T-helper 9 cell (primary cell): Measurements from ENCODE around the gene RNF212.
A peak's percentile ranks its signal among the peaks of the same experiment; 100 is the strongest.
"Not testable (repeated sequence)": the region's sequence is repeated elsewhere in the genome, so short reads cannot be mapped to it uniquely, and the experiment has no call there.

ENCODE experiments used
- DNase-seq: peaks from one replicate; pipeline ENCODE4 v3.0.0-alpha.2; 2020

Gene RNF212

DNA sequence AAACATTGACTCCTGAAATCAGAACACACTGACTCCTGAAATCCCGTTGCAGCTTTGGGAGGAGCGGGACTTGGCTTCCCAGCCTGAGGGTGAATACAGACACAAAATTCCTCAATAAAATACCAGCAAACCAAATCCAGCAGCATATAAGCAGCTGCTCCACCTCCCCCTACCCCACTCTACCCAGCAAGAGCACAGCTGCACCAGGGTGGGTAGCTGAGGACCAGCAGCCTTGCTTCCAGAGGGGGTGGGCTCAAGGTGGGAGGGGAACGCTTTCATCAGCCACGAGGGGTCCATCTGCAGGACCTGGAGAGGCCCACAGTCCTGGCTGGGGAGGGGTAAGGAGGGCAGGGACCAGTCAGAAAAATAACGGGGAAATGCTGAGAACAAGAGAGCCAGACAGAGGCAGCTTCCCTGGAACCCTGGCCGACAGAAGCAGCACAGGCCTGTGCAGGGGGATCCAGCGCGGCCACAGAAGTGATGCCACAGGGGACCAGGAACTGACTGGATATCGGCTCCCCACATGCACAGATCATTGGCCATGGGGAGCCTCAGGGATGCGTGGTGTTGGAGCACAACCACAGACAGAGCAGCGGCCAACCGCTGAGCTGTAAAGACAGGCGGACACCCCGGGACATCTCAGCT, 52.2 kb downstream of the RNF212 start:
- DNase-seq, result no peak

DNA sequence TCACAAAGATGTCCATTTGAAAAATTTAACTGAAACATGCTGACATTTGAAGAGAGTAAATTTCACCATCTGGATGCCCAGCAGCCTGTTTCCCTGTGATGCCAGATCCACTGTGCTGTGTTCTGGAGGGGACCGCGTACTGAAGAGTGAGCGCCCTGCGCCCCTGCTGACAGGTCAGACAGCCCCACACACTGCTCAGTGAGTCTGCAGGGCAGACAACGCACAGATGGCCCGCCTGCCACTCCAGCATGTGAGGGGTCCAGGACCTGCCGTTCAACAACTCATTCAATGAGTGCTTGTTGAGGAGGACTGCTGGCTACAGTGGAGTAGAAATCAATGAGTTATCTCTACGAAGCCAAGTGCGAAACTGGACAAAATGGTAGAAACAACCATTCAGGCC, 52.7 kb downstream of the RNF212 start:
- no peak for DNase-seq

DNA sequence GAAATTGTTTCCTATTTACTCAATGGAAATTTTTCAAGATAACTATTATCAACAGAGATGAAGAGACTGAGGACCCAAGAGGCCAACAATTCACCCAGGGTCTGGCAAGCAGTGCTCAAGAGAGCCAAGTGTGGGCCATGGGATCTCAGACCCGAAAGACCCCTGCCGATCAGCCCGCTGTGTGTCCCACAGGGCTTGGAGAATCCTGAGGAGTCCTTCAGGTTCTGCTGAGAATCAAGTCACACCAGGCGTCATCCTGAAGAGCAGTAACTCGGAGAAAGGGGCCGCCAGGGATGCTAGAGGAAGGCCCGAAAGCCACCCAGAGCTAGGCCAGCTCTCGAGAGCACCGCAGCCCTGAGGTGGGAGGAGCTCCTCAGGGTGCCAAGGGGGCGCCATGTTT, 53.2 kb downstream of the RNF212 start:
- DNase-seq, result no peak

DNA sequence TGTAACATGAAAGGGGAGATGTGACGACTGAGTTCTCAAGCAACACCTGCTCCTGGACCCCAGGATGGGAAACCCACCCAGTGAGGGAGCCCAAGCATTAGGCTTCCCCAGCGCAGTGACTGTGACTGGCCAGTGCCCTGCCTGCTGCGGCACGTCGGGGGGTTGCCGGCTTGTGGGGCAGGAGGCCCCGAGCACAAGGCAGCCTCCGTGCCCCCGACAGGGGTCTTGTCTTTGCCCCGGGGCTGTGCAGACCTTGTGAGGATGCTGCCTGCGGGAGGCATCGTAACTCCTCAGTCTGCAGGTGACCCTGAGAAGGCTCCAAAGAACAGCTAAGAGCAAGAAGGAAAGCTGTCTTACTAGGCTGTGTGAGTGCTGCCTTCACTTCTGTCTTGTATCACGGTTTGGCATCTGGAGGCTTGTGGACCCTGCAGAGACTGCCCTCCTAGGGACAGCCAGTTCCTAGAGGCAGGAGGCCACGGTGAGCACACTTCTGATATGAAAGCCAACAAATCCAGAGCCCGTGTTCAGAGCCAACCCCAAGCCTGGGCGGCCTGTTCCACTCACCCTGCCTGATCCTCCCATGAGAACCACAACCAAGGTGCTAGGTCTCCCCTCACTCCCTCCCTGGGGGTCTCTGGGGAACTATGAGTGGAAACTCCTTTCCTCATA, 54.2 kb downstream of the RNF212 start:
- DNase-seq, result no peak

DNA sequence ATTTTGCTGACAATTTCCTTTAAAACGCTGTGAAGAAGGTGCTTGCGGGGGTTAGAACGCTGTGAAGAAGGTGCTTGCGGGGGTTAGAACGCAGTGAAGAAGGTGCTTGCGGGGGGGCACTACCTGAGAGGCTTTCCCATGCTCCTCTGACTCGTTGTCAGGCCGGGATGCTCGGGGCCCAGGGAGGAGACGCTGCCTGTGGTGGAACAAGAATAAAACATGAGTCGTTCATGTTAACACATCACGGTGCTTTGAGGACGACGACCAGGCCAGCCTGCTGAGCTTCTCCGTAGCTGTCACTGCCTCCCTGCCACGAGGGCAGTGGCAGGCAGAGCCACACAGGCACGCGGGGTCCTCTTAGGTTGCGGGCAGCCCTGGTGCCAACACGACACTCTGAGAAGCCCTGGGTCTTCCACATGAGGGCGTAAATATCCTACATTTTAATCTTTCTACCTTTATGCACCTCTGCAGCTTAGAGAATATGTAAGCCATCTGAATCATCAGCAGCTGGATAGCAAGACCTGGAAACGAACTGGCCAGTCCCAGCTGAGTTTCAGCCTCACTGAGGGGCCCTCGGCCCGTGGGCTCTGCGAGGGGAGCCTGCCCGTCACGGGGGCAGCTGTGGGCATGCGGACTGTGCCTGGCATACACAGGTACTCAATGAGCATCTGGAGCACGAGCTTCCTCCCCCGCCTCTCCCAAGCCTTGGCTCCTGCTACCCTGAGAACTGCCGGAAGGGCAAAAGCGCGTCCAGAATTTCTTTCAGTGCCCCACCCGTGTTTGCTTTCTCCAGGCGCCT, 55.0 kb downstream of the RNF212 start:
- no peak for DNase-seq

DNA sequence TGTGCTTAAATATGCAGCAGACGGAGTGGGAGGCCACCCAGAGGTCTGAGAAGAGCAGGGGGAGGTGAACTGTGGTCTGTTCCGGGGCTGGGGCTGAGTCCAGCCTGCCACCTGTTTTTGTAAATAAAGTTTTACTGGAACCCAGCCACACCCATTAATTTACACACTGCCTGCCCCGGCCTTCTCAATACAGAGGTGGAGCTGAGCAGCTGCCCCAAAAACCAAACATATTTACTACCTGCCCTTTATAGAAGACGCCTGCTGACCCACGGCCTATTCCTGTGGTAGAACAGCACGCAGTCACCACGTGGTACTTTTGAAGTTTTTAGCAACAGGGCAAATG, 56.0 kb downstream of the RNF212 start:
- DNase-seq, result no peak

DNA sequence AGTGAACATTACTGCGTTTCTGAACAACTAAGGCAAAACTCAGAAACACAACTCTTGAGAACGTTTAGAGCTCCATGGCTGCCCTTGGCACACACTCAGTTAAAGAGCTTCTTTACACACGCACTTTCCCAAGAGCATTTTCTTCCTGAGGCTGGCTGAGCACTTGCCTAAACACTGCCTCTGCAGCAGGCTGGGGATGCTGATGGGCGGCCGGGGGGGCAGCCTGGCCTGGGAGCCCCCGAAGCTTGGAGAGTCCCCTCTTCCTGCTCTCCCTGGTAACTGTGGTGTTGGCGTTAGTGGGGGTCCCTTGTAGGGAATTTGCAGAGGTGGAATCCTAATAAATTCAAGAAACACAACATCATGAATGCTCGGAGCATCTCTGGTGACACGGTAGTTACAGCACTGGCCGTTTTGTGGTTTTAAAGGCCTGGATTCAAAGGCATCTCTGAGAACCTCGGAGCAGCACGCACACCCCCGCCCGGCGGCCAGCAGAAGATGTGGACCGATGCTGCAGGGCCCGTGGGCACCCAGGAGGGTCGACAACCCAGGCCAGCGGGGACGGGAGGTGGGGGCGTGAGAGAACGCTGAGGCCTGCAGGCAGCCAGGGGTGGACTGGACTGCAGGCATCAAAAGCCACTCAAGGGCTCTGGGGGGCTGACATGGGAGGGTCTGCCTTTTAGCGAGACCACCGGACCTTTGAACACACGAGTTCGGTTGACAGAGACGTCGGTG, 56.5 kb downstream of the RNF212 start:
- DNase-seq, result no peak

DNA sequence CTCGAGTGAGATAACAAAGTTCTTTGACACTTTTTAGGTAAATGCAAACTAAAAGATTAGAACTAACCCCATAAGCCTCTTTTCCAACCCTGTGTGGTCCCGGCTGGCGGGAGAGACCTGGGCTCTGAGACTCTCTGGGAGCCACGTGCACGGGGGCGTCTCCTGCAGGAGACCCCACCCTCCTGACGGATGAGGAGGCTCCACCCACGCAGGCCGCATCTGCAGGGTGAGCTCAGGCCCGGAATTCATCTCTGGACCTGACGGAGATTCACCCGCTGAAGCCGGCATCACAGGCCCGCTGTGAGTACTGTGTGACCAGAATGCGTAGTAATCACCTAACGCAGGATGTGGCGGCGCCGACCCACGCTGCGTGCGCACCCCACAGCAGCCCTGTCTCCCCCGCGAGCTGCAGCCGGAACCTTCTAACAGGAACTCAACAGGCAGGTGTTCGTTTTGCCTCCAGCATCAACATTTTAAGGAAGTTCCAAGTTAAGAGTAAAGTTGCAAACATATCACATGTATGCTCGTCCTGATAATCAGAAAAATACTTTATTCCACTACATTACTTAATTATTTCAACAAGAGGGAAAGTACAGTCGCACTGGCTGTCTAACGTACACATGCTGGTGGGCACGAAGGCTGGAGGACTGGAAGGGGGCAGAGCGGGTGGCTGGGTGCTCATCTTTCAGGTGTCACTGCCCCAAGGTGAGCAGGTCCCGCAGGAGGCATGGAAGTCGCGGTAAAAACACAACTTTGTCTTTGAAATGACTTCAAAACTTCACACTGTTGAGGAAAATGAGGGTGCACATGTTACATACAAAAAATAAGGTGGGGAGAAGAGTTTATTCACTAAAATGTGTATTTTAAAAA, 57.4 kb downstream of the RNF212 start:
- DNase-seq, result peak; percentile 71

DNA sequence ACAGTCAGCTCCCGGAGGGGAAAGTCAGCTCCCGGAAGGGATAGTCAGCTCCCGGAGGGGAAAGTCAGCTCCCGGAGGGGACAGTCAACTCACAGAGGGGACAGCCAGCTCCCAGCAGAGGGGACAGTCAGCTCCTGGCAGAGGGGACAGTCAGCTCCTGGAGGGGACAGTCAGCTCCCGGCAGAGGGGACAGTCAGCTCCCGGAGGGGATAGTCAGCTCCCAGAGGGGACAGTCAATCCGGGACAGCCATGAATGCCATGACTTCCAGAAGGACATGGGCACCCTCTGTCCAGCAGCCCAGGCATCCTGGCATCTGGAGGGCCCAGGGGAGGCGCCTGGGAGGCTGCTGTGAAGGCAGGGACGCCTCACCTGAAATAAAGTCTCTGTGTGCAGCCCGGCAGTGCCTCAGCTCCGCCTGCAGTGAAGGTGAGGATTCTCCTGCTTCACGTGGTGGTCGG, 58.1 kb downstream of the RNF212 start:
- DNase-seq, result not testable (repeated sequence)

DNA sequence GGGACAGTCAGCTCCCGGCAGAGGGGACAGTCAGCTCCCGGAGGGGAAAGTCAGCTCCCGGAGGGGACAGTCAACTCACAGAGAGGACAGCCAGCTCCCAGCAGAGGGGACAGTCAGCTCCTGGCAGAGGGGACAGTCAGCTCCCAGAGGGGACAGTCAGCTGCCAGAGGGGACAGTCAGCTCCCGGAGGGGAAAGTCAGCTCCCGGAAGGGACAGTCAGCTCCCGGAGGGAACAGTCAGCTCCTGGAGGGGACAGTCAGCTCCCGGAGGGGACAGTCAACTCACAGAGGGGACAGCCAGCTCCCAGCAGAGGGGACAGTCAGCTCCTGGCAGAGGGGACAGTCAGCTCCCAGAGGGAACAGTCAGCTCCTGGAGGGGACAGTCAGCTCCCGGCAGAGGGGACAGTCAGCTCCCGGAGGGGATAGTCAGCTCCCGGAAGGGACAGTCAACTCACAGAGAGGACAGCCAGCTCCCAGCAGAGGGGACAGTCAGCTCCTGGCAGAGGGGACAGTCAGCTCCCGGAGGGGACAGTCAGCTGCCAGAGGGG, 58.6 kb downstream of the RNF212 start:
- not testable (repeated sequence) for DNase-seq

DNA sequence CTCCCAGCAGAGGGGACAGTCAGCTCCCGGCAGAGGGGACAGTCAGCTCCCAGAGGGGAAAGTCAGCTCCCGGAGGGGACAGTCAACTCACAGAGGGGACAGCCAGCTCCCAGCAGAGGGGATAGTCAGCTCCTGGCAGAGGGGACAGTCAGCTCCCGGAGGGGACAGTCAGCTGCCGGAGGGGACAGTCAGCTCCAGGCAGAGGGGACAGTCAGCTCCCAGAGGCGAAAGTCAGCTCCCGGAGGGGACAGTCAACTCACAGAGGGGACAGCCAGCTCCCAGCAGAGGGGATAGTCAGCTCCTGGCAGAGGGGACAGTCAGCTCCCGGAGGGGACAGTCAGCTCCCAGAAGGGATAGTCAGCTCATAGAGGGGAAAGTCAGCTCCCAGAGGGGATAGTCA, 59.5 kb downstream of the RNF212 start:
- DNase-seq, result not testable (repeated sequence)

DNA sequence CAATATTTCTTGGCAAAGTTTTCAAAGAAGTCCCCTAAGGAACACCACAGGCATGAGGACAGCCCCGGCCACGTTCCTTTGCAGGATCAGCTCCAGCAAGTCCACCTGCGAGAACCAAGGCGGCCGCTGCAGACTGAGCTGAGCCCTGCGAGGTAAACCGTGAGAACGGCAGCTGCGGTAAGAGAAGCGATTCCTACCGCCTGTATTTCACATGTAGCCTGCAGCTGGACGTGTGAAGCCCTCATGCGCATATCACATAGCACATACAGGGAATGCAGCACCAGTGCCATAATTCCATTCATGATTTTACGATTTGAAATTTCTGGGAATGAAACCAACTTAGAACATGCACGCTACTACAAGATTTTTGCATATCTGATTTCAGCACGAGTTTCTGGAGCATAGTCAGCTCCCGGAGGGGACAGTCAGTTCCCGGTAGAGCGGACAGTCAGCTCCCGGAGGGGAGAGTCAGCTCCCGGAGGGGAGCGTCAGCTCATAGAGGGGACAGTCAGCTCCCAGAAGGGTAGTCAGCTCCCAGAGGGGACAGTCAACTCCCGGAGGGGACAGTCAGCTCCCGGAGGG, 60.2 kb downstream of the RNF212 start:
- DNase-seq, result no peak

DNA sequence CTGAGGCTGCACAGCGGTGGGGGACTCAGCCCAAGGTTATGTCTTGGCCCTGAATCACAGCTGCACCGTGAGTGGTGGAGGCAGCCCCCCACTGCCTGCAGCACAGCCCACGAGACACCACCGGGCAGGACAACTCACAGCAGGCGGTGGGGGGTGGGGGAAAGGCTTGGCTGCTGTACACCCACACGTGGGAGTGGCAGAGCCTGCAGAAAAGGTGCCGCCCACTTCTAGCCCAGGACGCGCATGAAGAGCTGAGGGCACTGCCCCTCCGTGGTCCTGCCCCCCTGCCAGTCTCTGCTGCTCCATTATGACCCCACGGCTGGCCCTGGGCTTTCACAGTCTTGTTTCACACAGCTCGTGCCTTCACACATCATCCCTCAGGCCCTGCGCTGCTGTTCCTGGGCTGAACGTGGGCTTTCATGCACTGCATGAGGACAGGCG, 61.1 kb downstream of the RNF212 start:
- no peak for DNase-seq

DNA sequence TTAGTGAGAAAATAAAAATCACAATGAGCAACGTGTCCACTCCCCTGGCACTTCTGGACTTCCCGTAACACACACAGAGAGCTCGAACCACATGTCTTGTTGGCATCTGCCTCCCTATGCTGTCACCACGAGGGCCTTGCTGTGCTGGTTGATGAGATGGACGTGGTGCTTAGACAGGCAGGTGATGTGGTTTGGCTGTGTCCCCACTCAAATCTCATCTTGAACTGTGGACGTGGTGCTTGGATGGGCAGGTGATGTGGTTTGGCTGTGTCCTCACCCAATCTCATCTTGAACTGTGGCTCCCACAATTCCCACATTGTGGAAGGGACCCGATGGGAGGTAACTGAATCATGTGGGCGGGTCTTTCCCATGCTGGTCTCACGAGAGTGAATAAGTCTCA, 61.9 kb downstream of the RNF212 start:
- no peak for DNase-seq

DNA sequence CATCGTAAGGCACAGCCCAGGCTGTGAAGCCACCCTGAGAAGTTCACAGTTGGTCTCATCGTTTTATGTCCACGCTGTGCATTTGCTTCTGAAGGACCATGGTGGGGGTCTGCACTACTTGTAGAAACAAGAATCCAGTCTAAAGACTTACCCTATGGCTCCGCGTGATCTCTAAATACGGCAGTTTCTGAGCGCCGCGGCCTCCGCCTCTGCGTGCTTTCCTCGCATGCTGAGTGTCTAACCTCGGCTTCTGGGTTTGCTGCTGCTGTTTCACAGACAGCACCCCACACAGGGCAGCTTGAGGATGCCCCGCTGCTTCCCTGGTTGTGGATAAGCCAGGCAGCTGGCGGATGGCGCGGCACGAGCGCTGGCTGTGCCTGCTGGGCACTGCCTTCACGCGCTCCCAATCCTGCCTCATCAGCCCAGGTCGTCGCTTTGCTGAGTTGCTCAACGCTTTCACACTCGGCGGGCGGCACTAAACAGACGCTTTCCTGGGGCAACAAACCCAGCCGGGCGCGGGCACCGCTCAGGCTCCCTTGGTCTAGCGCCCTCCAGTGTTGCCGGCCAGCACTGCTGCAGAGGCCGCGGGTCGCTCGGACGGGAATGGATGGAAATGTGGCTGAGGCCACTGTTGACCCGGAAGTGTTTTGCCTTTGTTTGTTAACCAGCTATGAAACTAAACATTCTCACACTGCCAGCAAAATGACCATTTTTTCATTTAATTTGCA, 62.7 kb downstream of the RNF212 start:
- no peak for DNase-seq

DNA sequence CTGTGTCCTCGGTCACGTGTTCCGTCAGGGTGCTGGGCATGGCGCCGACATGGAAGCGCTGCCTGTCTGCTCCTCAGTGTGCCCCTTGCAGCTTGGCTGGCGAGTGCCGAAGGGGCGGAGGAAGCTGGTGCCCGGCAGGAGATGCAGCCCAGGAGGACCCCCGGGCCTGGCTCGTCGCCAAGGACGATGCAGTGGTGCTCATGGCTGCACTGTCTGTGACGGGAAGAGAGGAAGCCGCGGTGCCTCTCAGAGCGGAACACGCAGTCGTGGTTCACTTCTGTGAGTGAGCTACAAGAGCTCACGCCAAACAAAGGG, 63.8 kb downstream of the RNF212 start:
- no peak for DNase-seq

DNA sequence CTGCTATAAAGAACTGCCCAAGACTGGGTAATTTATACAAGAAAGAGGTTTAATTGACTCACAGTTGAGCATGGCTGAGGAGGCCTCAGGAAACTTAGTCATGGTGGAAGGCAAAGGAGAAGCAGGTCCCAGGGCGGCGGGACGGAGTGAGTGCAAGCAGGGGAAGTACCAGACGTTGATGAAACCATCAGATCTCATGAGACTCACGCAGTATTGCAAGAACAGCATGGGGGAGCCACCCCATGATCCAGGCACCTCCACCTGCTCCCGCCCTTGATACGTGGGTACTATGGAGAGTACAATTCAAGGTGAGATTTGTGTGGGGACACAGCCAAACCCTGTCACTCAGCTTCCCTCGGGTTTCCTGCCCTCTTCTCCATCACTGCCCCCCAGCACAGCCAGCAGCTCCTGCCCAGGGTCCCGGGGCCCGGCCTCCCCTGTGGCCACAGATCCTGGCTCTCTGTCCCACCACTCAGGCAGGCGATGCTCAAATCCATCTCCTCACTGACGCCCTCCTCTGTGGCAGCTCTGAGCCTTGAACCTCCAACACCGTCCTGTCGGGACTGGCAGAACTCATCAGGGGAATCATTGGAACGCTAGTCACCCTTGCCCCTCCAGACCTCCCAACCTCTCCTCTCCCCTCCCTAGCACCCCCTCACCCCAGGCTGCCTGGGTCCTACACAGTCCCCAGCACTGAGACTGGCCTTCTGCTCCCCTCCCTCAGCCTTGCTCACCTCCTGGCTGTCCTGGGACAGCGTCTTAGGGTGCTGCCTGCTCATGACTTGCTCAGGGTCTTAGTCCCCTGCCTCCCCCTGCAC, 64.4 kb downstream of the RNF212 start:
- DNase-seq, result no peak

DNA sequence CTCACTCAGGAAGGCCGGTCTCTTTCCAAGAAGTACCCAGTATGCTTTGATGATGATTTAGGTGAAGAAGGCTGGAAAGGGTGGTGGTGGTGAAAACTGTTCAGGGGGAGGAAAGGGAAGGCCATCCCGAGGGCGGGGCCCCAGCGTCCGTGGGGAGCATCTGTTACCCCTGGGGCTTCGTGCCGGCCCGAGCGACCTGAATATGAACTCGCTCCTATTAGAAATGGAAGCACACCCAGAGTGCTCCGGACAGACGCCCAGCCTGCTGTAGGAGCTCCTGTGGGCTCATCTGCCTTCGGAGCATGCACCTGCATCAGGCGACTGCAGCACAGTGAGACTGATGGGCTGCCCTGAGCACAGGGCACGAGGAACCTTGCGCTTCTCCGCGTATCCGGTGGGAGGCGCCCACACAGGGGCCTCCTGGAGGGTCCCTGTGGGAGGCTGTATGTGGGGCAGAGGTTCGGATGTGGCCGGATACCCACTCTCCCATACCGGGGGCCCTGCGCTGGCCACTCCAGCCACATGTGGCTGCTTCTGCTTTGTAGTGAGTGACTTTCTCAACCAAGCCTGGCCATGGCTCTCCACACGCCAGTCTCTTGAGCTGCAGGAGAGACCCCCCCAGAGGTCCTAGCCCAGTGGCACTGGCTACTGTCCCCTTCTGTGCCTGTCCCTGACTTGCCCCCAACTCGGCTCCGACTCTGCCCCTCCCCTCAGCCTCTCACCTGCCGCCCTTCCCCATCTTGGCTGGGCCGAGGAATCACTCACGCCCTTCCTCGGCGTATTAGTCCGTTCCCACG, 65.2 kb downstream of the RNF212 start:
- no peak for DNase-seq
